ENCODE measurements around the gene HS3ST1.

The HS3ST1 gene

DNA sequence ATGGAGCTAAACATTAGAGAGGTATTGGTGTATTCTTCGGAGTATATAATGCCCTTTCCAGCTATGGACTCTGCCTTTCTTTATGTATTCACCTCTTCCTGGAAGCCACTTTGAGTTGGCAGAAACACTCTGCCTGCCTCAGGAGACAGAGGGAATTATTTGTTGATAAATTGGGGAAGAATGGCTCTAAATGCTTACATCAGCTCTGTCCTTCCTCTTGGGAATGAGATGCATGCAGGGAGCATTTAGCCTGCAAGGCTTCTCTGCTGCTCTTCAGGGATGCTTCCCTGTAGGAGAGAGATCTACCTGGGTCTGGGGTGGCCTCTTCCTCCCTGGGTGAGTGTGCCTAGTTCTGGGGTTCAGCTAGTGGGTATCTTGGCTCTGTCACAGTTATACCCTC lies 6.9 kb upstream of the HS3ST1 start:
- no peak for DNase-seq (ENCODE audit: low read depth in 3 of 3, low spot score in 1 of 3)

DNA sequence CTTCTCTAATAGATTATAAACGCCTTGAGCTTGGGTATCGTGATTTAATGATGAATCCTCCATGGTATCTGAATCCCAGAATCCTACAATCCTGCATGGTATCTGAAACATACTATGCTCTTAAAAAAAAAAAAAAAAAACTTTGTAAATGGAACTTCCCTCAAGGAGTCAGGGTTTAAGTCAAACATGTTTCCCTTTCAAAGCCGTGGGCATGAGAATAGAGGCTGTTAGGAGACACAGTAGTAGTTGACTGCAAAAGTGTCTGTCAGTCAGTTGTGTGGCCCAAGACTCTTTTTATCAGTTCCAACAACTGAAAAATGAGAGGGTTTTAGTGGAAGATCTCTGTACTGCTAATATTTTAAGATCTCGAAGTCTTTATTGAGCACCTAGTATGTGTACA lies 2.4 kb upstream of the HS3ST1 start:
- DNase-seq (ENCODE audit: low read depth in 3 of 3, low spot score in 1 of 3), result no peak

DNA sequence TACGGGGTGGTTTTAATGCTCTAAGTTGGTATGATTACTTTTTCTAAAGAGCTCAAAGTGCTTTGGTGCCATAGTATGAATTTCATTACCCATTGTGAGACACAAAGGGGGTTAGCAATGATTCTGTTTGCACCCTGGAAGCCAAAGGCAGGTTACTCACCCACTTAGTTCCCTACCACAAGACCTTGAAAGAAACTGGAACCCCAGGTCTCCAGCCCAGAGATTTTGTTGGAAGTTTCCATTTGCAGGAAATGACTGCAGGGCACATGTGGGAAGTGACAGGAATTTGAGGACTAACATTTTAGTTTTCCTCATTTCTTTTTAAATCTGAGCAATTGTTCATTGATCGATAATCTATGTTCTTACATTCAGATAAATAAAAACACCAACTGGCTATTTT lies 1.8 kb upstream of the HS3ST1 start:
- no peak for DNase-seq (ENCODE audit: low read depth in 3 of 3, low spot score in 1 of 3)

DNA sequence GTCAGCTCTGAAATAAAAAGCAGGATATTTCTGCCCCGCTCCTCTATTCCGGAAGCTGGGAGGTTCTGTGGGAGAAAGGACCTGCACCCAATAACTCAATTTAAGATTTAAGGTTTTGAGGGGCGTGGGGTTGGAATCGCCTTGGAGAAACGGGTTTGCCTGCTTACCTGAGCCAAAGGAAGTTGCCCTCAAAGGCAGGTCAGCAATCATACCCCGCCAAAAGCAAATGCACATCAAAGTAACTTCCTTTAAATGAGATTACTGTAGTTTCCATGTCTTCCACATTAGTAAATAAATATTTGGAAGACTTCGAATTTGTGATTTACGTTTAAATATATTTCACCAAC lies 978 bp upstream of the HS3ST1 start:
- DNase-seq (ENCODE audit: low read depth in 3 of 3, low spot score in 1 of 3), result no peak

DNA sequence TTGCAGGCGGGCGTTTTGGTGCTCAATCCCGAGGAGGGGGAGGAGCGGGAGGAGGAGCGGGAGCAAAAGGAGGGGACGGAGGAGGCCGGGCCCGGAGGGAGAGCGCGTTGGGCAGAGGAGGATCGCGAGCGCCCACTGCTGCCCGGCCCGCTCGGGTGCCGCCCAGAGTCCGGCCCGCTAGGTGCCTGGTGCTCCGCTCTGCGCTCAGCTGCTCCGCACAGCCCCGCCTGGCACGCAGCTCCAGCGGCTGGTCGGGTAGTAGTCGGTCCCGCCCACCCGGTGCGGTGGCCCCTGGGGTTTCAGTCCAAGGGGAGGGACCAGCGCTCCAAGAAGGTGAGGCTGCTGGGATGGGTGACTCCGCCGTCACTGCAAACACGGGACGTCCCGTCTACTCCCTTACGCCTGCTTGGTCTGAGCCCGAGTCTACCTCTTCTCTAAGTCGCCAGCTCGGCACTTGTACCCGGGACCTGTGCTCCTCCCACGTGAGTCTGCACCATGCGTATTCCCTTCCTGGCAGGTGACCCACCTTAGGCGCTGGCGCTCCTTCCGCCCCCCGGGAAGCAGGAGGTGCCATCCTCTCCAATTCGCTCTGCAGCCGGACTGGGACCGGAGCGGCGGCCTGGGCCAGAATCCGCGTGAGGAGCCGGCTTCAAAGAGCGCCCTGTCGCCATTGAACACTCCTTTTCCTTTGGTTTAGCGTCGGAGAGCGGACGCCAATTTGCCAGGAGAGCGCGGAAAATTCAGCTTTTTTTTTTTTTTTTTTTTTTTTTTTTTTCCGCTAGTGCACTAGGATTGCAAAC lies 405 bp upstream of the HS3ST1 start:
- DNase-seq (ENCODE audit: low read depth in 3 of 3, low spot score in 1 of 3), result no peak

DNA sequence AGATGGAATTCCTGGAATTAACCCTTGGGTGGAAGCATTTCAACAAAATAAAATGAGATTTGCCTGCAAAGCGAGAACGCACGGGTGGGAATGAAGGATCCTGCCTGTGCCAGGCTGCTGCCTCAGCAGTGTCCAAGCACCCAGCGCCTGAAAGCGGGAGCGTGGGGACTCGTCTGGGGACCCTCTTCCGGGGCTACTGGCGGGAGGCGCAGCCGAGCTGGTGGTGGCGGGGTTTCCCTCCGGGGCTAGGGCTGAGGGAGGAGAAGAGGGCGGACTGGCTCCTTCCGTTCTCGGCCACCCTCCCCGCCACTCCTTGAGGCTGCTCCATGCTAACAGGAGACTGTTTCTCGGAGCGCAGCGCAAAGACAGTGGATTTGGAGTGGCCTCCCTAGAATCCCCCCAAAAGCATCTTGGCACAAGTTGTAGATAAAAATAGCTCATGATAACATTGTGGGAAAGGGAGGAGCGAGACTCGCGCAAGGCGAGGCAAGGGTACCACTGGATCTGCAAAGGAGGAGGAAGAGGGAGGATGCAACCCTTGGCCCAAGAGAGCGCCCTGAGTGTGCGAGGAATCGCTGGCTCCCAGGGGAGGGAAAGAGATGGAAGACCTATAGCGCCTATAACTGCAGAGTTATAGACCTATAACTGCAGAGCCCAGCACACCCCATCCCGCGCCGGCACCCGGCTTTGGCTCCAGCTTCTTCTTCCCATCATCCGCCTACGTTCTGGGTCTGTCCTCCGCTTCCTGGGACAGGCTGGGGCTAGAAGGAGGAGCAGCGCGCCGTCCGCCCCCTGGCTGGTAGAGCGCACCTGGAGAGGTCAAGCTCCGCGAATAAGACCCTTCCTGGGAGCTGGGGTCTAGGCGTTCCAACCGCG lies 1.3 kb downstream of the HS3ST1 start:
- DNase-seq (ENCODE audit: low read depth in 3 of 3, low spot score in 1 of 3), result no peak

DNA sequence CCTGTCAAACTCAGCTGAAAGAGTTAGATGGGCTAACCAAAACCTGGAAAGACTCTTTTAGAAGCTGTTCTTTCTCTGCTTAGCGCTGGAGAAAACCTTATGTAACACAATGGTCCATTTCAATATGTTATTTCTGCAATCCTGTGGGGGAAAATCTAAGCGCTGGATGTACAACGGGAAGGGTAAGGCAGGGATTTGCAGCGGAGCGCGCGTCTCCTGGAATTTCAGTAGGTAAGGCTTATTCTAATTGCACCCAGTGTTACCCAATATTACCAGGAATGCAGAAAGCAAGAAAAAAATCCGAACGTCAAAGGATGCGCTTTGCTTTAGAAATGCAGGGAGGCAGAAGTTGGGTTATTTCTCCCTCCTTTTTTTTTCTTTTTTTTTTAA lies 2.0 kb downstream of the HS3ST1 start:
- no peak for DNase-seq (ENCODE audit: low read depth in 3 of 3, low spot score in 1 of 3)

DNA sequence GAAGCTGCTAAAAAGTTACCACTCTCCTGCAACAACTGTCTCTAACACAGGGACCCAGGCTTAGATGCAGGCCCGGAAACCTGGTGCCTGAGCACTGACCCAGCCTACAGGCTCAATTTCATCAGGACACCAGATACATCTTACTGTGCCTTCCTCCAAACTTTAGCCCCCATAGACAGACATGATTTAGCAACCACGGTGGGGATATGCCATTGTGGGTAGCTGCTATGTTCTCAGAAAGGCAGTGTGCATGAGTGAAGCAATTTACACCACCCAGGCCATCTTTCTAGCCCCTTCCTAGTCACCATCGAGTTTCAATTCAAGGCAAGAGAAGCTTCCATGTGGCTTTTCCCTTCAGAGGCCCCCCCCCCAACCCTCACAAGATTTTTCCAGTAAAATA lies 2.7 kb downstream of the HS3ST1 start:
- no peak for DNase-seq (ENCODE audit: low read depth in 3 of 3, low spot score in 1 of 3)

DNA sequence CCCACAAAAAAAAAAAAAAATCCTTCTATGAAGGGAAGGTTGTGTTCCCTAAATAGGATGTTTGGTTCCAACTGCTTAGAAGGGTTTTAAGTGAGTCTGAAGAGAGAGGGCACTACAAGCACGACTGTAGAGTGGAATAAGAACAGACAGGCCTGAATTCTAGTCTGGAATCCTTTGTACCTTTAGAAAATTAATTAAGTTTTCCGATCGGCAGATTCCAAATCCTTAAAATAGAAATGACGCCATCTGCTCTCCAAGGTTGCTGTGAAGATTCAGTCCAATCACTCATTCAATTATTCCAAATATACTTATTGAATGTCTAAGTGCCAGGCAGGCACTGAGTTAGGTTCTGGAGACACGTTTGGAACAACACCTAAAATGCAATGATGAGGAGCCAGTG lies 3.8 kb downstream of the HS3ST1 start:
- DNase-seq (ENCODE audit: low read depth in 3 of 3, low spot score in 1 of 3), result no peak

DNA sequence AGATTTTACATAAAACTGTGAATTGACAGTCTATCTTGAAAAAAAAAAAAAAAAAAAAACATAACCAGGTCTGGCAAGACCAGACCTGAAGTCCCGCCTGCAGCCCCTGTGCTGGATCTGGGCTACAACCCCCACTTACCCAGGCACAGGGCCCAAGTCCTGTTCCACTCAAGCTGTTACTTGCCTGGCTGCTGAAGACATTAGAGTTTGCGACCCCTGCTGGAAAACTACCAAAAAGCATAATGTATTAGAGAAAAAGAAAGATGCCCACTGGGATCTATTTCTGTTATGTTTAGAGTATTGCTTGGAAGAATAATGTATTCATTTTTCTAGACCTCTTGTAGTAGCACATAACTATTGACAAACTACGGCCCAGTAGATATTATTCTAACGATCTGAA lies 4.7 kb downstream of the HS3ST1 start:
- DNase-seq (ENCODE audit: low read depth in 3 of 3, low spot score in 1 of 3), result no peak

DNA sequence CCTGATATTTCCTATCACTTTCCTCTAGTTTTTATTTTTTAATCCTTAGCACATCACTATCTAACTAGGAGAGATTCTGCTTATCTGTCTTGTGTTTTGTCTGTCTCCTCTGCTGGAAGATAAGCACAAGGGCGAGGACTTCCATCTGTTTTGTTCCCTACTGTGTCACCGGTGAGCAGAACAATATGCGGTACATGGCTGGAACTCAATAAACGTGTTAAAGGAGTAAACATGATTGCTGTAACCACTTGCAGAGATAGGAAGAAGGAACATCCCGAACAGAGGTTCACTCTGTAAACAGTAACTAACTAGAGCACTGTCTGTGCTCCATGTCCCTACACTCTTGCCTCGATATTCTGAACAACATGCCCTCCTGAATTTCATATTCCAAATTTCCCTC lies 5.2 kb downstream of the HS3ST1 start:
- DNase-seq (ENCODE audit: low read depth in 3 of 3, low spot score in 1 of 3), result no peak

DNA sequence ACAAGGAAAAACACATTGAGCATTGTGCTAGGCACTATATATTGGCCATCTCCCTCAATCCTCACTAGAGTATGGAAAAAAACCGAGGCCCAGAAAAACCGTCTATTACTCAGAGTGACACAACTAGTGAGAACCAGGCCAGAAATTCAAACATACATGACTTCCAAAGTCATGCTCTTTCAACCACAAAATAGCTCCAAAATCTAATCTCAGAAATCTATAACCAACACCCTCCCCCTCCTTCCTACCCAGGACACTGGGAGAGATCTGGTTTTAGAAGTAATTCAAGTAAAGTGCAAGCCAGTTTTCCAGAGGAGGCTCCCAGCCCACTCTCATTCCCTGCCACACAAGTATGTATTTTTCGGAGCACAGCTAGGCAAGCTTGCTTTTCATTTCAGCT lies 7.6 kb downstream of the HS3ST1 start:
- DNase-seq (ENCODE audit: low read depth in 3 of 3, low spot score in 1 of 3), result no peak

DNA sequence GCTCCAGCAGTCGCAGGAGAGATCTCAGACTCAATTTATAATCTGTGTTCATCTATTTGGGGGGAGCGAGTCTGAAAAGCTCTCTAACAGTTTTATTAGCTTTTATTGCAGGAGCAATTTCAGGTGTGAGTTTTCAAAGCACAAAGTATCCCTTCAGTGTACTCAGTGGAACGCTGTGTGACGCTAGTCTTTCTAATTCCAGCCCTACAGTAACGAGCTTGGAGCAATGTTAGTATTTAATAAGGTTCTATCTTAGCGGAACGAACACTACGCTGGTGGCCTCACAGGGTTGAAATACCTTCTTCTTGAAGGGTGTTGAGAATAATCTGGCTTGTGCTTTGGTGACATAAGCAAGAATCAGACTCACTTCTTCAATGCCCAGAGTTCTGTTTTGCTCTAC lies 8.4 kb downstream of the HS3ST1 start:
- DNase-seq (ENCODE audit: low read depth in 3 of 3, low spot score in 1 of 3), result no peak

DNA sequence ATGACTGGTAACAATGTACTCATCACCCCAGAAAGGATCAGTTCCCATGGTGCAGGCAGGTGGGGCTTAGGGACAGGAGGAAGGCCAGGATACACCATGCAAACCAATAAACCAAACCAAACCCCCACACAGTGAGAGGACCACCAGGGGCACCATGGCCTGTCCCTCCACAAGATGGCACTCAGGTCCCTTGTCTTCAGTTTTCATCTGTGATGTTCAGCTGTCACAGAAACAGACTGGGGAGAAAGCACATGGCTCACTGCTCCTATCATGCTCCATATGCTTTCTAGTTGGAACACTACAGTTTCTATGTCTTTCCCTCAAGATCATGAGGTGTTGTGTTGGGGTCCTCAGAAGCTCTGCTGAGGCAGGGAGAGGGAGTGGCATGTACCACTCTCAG lies 10.1 kb downstream of the HS3ST1 start:
- no peak for DNase-seq (ENCODE audit: low read depth in 3 of 3, low spot score in 1 of 3)

DNA sequence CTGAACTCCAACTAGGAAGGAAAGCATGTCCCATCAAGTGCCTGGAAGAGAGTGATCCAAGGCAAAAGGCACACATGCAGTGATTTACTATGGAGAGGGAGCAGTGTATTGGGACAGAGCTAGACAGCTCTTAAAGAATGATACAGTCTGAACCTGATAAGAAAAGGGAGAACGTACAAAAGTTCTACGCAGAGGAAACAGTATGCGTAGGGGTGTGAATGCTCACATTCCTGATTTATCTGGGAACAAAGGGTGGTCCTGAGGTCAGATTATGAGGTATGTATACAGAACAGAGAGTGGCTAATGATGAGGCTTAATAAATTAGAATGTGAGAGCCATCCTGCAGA lies 12.0 kb downstream of the HS3ST1 start:
- no peak for DNase-seq (ENCODE audit: low read depth in 3 of 3, low spot score in 1 of 3)

DNA sequence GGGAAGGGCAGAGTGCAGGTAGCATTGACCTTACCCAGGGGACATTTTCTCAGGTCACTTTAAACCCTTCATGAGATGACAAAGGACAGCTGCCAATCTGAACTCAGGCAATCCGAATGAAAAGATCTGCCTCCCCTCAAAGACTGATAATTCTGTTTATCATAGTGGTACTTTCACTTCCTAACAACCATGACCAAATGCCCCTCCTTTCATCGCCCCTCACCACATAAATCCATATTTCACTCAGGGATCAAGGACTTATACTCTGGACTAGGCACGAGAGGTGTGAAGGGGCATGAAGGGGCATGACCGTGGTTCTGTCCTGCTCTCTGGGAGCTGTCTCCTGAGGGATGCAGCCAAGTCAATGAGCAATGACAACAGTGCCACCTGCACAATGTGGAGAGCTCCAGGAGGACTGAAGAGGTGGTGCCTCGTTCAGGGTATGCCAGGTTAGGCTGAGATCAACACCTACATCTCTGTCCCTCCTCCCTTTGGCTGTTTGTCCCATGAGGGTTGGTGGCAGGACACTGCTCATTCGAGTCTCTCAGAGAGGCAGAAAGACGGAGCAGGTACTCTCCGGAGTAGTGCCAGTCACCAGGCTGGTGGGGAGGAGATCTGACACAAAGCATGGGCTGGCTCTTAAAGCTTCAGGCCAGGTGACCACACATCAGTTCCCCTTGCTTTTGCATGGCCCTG lies 12.5 kb downstream of the HS3ST1 start:
- DNase-seq (ENCODE audit: low read depth in 3 of 3, low spot score in 1 of 3), result no peak

DNA sequence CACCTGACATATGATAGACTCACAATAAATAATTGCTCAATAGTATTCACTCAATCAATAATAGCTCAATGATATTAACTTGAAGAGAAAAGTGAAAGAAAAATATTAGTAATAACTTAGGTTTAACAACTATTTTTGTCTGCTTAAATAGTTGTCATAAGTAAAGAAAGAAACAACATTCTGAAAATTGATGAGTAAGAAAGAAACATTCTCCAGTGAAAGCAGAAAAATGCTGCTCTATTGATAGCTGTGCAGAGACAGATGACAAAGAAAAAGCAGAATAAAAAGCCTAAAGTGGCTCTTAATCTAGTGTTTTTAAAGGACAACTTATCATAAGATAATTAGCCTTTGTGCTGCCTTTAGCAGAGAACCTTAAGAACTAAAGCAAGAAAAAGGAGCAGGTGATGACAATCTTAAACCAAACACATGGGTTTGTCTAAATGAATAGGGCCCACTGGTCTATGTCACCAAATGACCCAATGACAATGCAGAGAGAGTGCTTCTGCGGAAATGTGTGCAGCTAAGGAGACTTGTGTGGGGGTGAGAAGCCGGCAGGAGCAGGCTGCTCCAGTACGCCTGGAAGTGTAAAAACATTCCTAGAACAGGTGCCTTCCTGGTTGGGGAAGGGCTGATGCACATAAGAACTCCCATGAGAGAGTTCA lies 13.2 kb downstream of the HS3ST1 start:
- DNase-seq (ENCODE audit: low read depth in 3 of 3, low spot score in 1 of 3), result no peak

DNA sequence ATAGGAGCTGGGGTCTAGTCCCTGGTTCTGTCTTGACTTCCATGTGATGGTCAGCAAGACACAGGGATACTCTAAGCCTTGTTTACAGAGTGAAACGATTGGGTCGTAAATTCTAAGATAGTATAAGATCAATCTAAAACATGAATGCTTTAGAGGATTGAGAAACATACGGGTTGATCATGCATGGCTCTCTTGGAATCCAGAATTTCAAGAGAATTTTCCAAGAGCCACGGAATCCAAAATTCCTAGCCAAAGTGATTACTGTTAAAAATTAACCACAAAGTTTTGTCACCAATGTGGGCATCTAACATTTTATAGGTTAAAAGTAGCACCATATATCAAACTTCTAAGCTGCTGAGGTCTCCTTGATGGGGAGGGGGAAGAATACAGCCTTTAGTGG lies 16.5 kb downstream of the HS3ST1 start:
- DNase-seq (ENCODE audit: low read depth in 3 of 3, low spot score in 1 of 3), result no peak

DNA sequence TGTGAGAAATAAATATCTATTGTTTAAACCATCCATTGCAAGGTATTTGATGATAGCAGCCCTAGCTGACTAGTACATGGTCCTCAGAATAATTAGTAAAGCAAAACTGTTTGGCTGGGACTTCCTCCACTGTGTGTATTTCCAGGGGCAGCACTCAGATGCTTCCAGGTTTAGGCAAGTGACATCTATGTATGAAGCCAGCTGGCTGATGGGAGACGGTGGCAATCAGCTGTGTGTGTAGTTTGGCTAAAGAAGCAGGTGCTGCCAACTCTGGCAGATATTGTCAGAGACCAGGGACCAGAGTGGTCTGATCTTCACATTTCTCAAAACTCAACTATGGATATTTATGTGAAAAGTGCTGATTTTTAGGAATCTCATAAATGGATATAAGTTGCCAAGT lies 19.1 kb downstream of the HS3ST1 start:
- DNase-seq (ENCODE audit: low read depth in 3 of 3, low spot score in 1 of 3), result no peak

DNA sequence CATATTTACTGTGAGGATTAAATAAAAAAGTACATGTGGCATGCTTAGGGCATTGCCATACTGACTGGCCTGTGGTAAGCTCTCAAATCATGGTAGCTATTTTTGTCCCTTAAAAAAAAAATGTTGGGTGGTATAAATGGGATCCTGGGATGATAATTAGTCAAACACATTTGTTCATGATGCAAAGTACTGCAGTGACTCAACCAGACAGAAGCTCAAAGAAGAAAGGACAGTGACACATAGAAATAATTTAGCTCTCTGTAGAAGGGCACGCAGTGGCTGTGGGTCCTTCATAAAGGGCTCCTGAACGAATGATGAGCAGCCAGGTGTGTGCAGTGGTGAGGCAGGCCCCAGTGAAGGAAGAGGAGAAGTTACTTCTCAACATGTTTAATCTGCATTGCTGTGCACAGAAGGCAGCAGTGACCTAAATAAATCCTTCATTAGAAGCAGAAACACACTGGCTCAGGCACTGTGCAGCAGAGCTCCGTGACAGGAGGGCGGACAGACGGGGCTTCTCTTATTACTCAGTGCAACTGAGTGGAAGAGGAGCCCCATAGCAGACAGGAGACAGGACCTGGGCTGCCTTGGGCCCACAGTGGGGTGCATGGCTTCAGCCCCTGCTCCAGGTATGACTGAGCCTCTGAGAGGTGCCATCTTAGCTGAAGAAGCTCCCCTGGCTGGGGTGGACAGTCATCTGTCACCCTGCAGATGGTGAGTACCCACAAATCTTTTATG lies 20.3 kb downstream of the HS3ST1 start:
- no peak for DNase-seq (ENCODE audit: low read depth in 3 of 3, low spot score in 1 of 3)

DNA sequence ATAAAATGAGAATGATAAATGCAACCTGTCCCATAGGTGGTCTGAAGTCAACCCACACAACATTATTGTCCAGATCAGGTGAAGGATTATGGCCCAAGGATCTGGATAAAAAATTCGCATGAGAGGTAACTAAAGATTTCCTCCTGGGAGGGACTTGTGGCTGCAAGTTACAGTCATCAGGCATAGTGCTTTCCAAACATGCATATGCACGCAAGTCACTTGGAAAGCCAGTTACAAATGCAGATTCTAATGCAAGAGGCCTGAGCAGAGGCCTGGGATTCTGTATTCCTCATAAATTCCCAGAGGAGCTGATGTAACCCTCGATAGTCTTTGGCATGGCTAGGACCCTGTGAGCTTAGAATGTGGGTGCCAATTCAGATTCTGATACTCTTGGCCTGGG lies 21.1 kb downstream of the HS3ST1 start:
- DNase-seq (ENCODE audit: low read depth in 3 of 3, low spot score in 1 of 3), result no peak

Measured in stimulated activated CD4-positive, alpha-beta T cell treated with anti-CD3 and anti-CD28 coated beads, TNF-alpha, amount 100 ng/mL, for 1 hour (primary cell).